ENCODE data around the gene FLNB.

GRCh38 chr3:58173669-58174398 is 165.6 kb downstream of the FLNB start:
- TF ChIP-seq POLR2A (IDR thresholded peaks at IDR 0.05; ENCODE audit: low read length) (no peak), GATA1 (IDR thresholded peaks at IDR 0.05; ENCODE audit: low read depth, low read length) (no peak)
